WI38 (cell line): Measurements from ENCODE around the gene DUSP5.

Experiments used
- H3K4me3 ChIP-seq: 2 replicates; pipeline ENCODE4 v1.5.1; 2011; ENCODE audit warnings: low read depth, mild to moderate bottlenecking, control low read depth, low read length
- CTCF ChIP-seq: IDR thresholded peaks from 2 replicates; pipeline ENCODE4 v1.5.1; 2012; ENCODE audit warnings: low read depth, mild to moderate bottlenecking, control low read depth, low read length

DUSP5 gene

GRCh38 chr10:110503528-110504110 lies 5.9 kb downstream of the DUSP5 start:
- TF ChIP-seq CTCF: no peak
- H3K4me3 ChIP-seq: peak overlapping the region; percentile 23; the same call in 1 of the 2 replicates

GRCh38 chr10:110504111-110504735 lies 6.5 kb downstream of the DUSP5 start:
- peak overlapping the region; percentile 17; the same call in 1 of the 2 replicates for H3K4me3 ChIP-seq

GRCh38 chr10:110505130-110505770 lies 7.5 kb downstream of the DUSP5 start:
- no peak for TF ChIP-seq CTCF
- no peak overlapping the region for H3K4me3 ChIP-seq

More at GRCh38 chr10:110504111-110504735, 6.5 kb downstream of the DUSP5 start:
- TF ChIP-seq CTCF: no peak

- TF ChIP-seq CTCF: no peak
- H3K4me3 ChIP-seq: no peak overlapping the region
Observed at GRCh38 chr10:110506448-110506847, 8.7 kb downstream of the DUSP5 start.

GRCh38 chr10:110507346-110507745 lies 9.6 kb downstream of the DUSP5 start:
- no peak overlapping the region for H3K4me3 ChIP-seq
- no peak for TF ChIP-seq CTCF

GRCh38 chr10:110508159-110508788 lies 10.6 kb downstream of the DUSP5 start:
- no peak for TF ChIP-seq CTCF
- no peak overlapping the region for H3K4me3 ChIP-seq
